Uterus (tissue), 4 donors: ENCODE results near the gene LAPTM4A. TPM values are rescaled to one million over a fixed set of nuclear protein-coding genes. Genes with fewer than 3 reads are reported as not detected.

Experiments
- DNase-seq, 2 donors: peaks; one replicate each; pipeline ENCODE4 v3.0.0-alpha.2; 2019 to 2020
- H3K27ac ChIP-seq, 2 donors: fragments of 200-600 bp; sonication (generic); 1 replicate in 1 of 2; 2 replicates in 1 of 2; pipeline ENCODE4 v1.5.1; 2016 to 2018
- H3K27me3 ChIP-seq, 2 donors: fragments of 200-600 bp; sonication (generic); one replicate each; pipeline ENCODE4 v1.5.1; 2018 to 2019; ENCODE audit warnings: control low read depth in 1 of 2
- H3K36me3 ChIP-seq, 2 donors: fragments of 200-600 bp; sonication (generic); one replicate each; pipeline ENCODE4 v1.5.1; 2019; ENCODE audit warnings: control low read depth in 1 of 2
- H3K4me1 ChIP-seq, 2 donors: fragments of 200-600 bp; sonication (generic); one replicate each; pipeline ENCODE4 v1.5.1; 2018 to 2019; ENCODE audit warnings: control low read depth in 1 of 2
- H3K4me3 ChIP-seq, 2 donors: fragments of 200-600 bp; sonication (generic); 1 replicate in 1 of 2; 2 replicates in 1 of 2; pipeline ENCODE4 v1.5.1; 2018 to 2019; ENCODE audit warnings: mild to moderate bottlenecking in 1 of 2
- H3K9me3 ChIP-seq, 2 donors: fragments of 200-600 bp; sonication (generic); one replicate each; pipeline ENCODE4 v1.5.1; 2019; ENCODE audit warnings: control low read depth in 1 of 2
- CTCF ChIP-seq, 4 experiments: fragments of 200-600 bp in 2 of 4; fragments of 450-650 bp in 2 of 4; sonication (generic) in 2 of 4; IDR thresholded peaks; one replicate each; pipeline ENCODE4 v1.5.1; 2016 to 2019; ENCODE audit warnings: antibody characterized with exemption in 4 of 4, mild to moderate bottlenecking in 2 of 4, moderate library complexity in 1 of 4
- POLR2A ChIP-seq, 2 donors: fragments of 450-650 bp; IDR thresholded peaks; one replicate each; pipeline ENCODE4 v1.6.1; 2016; ENCODE audit warnings: antibody characterized with exemption in 2 of 2, mild to moderate bottlenecking in 1 of 2, moderate library complexity in 1 of 2
- intact Hi-C: fragments of 100-400 bp; cut with DNase I; formaldehyde crosslinking; loops from one replicate; pipeline ENCODE4 v1.15.1; 2023; ENCODE audit warnings: low total_unique reads
- total RNA-seq, 4 donors: library from RNA; depleted of rRNA in 3 of 4; stranded (reverse); fragments of >200 nt in 3 of 4; gene quantifications; one replicate each; pipeline versions ENCODE4 v1.1.0 to v1.2.4, GENCODE V29; 2014 to 2023
- donor health status: DM: yes; HTN: yes; CAD: no.

Gene LAPTM4A
- total RNA-seq, 4 donors from 2014 or later: 255 to 386 (median 292) TPM

GRCh38 chr2:20016346-20016745, 35.1 kb downstream of the LAPTM4A start:
- Histone ChIP-seq H3K36me3 (no peaks in the 10 kb centered on the region), H3K27ac (no peak overlapping the region), H3K9me3 (no peaks in the 10 kb centered on the region), H3K27me3 (no peaks in the 10 kb centered on the region), H3K4me1 (peaks cover 0 to 7% of the 10 kb centered on the region in 2 donors), H3K4me3 (no peak overlapping the region)
- TF ChIP-seq POLR2A (IDR thresholded peaks at IDR 0.05): no peak
- no peak for TF ChIP-seq CTCF (IDR thresholded peaks at IDR 0.05)
- DNase-seq: no peak
- intact Hi-C loops: no loop called here

- intact Hi-C loops: no loop called here
- no peak overlapping the region for H3K27ac ChIP-seq
- peak; percentile 58 to 75 (median 68) for TF ChIP-seq CTCF (IDR thresholded peaks at IDR 0.05)
- TF ChIP-seq POLR2A (IDR thresholded peaks at IDR 0.05): no peak
Observed at GRCh38 chr2:20015482-20016083, 35.8 kb downstream of the LAPTM4A start.

DNA sequence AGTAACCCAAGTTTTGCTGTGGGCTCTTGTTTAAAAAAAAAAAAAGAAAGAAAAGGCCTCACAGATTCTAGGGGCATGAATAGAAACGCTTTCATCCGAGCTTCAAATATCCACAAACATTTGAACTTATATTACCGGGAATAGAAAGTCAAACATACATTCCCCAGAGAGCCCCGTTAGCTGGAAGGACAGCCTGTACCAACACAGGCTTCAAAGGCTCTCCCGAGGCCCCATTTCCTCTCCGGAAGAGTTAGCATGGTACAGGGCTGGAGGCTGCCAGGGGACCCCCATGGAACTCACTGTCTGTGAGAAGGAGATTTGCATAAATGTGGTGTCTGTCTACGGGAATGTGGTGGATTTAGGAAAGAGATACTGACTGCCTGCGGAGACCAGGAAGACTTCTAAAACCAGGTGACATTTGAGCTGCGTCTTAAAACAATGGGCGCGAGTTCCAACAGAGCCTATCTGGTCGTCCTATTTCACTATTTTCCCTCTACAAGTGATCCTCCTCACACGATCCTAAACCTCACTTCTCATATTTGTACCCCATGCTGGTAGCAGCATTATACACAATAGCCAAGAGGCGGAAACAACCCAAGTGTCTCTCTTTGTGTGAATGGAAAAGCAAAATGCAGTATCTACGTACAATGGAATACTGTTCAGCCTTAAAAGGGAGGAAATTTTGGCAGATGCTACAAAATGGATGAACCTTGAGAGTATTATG, 38.1 kb downstream of the LAPTM4A start:
- intact Hi-C loops: loop anchor here (5.0 kb wide), 1 partner anchor 84 kb away; no protein-coding TSS in a partner anchor
- Histone ChIP-seq H3K9me3 (no peaks in the 10 kb centered on the region), H3K27me3 (no peaks in the 10 kb centered on the region), H3K4me1 (peaks cover 0 to 7% of the 10 kb centered on the region in 2 donors), H3K27ac (peak overlapping the region; percentile 58 to 60), H3K36me3 (no peaks in the 10 kb centered on the region), H3K4me3 (peak overlapping the region; percentile 43 to 44)
- TF ChIP-seq POLR2A (IDR thresholded peaks at IDR 0.05) (no peak), CTCF (IDR thresholded peaks at IDR 0.05) (no peak)
- DNase-seq: peak in 1 of 2 donors; percentile 38

More at GRCh38 chr2:20015482-20016083, 35.8 kb downstream of the LAPTM4A start:
- Histone ChIP-seq H3K4me3 (no peak overlapping the region), H3K36me3 (no peaks in the 10 kb centered on the region), H3K9me3 (no peaks in the 10 kb centered on the region), H3K27me3 (no peaks in the 10 kb centered on the region), H3K4me1 (peaks cover 0 to 7% of the 10 kb centered on the region in 2 donors)
- DNase-seq: no peak

DNA sequence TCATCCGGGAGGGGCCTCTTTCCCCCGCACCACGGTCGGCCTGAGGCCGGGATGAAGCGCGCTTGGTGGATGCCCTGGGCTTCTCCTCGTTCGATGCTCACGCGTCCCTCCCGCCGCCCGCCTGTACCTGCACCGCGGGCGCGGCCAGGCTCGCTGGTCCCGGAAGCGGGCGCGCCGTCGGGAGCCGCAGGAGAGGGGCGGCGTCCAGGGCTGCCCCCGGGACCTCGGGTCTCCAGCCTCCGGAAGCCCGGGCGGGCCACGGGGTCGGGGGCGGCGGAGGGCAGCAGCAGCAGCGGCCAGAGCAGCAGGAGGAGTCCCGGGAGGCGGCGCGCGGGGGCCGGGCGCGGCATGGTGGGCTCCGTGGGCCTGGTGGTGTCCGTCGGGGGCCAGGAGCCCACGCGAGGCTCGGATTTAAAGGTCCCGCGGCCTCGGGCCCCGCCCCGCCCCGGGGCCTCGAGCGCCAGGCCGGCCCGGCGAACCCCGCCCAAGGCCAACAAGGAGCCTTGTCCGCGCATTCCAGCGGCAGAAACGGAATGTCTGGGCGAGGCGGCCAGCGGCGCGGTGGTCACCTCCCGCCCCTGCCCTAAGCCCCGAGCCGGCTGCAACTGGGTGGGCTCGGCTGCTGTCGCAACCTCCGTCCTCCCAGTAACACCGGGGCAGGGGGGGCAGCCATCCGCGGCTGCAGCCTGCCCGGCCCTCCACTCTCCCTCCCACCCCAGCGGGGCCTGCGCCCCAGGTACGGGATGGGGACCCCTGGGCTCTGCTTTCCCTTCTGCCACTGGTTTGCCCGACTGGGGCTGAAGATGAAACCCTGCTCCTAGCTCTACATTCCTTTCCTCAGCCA, 38.9 kb downstream of the LAPTM4A start, which contains the start of gene MATN3:
MATN3 (minus strand) TSS at position 387 of the 844 bp plus-strand sequence; CDS start at position 350, 37 bp downstream.
- H3K27me3 ChIP-seq: no peaks in the 10 kb centered on the region
- H3K4me1 ChIP-seq: peaks cover 0 to 7% of the 10 kb centered on the region in 2 donors
- peak; percentile 18 to 27 for DNase-seq
- H3K36me3 ChIP-seq: no peaks in the 10 kb centered on the region
- H3K27ac ChIP-seq: peak within 1 kb of the TSS; percentile 58 to 60
- intact Hi-C loops: loop anchor here (5.0 kb wide), 1 partner anchor 85 kb away; no protein-coding TSS in a partner anchor
- H3K9me3 ChIP-seq: no peaks in the 10 kb centered on the region
- peak within 1 kb of the TSS; percentile 43 to 44 for H3K4me3 ChIP-seq
- TF ChIP-seq CTCF (IDR thresholded peaks at IDR 0.05) (no peak), POLR2A (IDR thresholded peaks at IDR 0.05) (no peak)
